ENCODE results near the gene MAST4.

DNA sequence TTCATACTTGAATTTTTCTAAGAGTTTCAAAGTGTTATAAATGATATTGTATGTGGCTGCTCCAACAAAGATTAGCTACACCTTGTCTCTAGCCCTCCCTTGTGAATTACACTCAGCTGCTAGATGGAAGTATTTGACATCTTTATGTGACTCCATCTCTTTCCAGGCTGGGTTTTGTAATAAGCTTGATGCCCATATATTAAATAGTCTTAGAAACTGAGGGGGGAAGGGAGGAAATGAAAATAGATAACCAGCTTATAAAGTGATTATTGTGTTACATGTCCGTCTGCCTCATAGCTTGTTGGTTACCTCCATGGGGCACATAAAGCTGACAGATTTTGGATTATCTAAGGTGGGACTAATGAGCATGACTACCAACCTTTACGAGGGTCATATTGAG is 537.0 kb downstream of the MAST4 start:
- TF ChIP-seq POLR2A (IDR thresholded peaks at IDR 0.05) = no peak
- TF ChIP-seq, protein P1, sequence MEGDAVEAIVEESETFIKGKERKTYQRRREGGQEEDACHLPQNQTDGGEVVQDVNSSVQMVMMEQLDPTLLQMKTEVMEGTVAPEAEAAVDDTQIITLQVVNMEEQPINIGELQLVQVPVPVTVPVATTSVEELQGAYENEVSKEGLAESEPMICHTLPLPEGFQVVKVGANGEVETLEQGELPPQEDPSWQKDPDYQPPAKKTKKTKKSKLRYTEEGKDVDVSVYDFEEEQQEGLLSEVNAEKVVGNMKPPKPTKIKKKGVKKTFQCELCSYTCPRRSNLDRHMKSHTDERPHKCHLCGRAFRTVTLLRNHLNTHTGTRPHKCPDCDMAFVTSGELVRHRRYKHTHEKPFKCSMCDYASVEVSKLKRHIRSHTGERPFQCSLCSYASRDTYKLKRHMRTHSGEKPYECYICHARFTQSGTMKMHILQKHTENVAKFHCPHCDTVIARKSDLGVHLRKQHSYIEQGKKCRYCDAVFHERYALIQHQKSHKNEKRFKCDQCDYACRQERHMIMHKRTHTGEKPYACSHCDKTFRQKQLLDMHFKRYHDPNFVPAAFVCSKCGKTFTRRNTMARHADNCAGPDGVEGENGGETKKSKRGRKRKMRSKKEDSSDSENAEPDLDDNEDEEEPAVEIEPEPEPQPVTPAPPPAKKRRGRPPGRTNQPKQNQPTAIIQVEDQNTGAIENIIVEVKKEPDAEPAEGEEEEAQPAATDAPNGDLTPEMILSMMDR (IDR thresholded peaks at IDR 0.05) = no peak

Measured in uterus (tissue), 2 donors.